ENCODE results near the gene PAX8.
"Not testable (repeated sequence)": the region's sequence is repeated elsewhere in the genome, so short reads cannot be mapped to it uniquely, and the experiment has no call there.

Gene PAX8

GRCh38 chr2:113278742-113279139, at the start of gene PAX8:
PAX8 (minus strand) TSS chr2:113278921; CDS start chr2:113278394, 527 bp downstream.
- no peaks in the 10 kb centered on the region for H3K36me3 ChIP-seq (ENCODE audit: insufficient read depth, low read length)
- no peaks in the 10 kb centered on the region for H3K9me3 ChIP-seq (ENCODE audit: control insufficient read depth, insufficient read depth, low read length)
- H3K9ac ChIP-seq (ENCODE audit: low read depth, low read length): peak within 1 kb of the TSS; percentile 52
- H3K4me1 ChIP-seq (ENCODE audit: insufficient read depth, low read length): peaks cover 6% of the 10 kb centered on the region; the same call in 1 of the 2 replicates

- Histone ChIP-seq H3K9me3 (ENCODE audit: control insufficient read depth, insufficient read depth, low read length) (0 out of 2 replicates have a peak, but pooled peaks cover 4% of the 10 kb centered on the region), H3K4me1 (ENCODE audit: insufficient read depth, low read length) (no peaks in the 10 kb centered on the region; the same call in 1 of the 2 replicates), H3K36me3 (ENCODE audit: insufficient read depth, low read length) (no peaks in the 10 kb centered on the region), H3K9ac (ENCODE audit: low read depth, low read length) (no peak overlapping the region)
Observed at GRCh38 chr2:113328043-113328442, 49.3 kb upstream of the PAX8 start.

- not testable (repeated sequence) for H3K9me3 ChIP-seq (ENCODE audit: control insufficient read depth, insufficient read depth, low read length); H3K4me1 ChIP-seq (ENCODE audit: insufficient read depth, low read length); H3K36me3 ChIP-seq (ENCODE audit: insufficient read depth, low read length)
- H3K9ac ChIP-seq (ENCODE audit: low read depth, low read length): peak overlapping the region; percentile 53
Observed at GRCh38 chr2:113325161-113325731, 46.5 kb upstream of the PAX8 start.

- Histone ChIP-seq H3K9me3 (ENCODE audit: control insufficient read depth, insufficient read depth, low read length) (0 out of 2 replicates have a peak, but pooled peaks cover 4% of the 10 kb centered on the region), H3K36me3 (ENCODE audit: insufficient read depth, low read length) (no peaks in the 10 kb centered on the region), H3K4me1 (ENCODE audit: insufficient read depth, low read length) (no peaks in the 10 kb centered on the region; the same call in 1 of the 2 replicates), H3K9ac (ENCODE audit: low read depth, low read length) (peak overlapping the region; percentile 53)
Observed at GRCh38 chr2:113324684-113325160, 46.0 kb upstream of the PAX8 start.

- not testable (repeated sequence) for H3K9ac ChIP-seq (ENCODE audit: low read depth, low read length); H3K36me3 ChIP-seq (ENCODE audit: insufficient read depth, low read length); H3K4me1 ChIP-seq (ENCODE audit: insufficient read depth, low read length); H3K9me3 ChIP-seq (ENCODE audit: control insufficient read depth, insufficient read depth, low read length)
Observed at GRCh38 chr2:113323129-113323528, 44.4 kb upstream of the PAX8 start.

- not testable (repeated sequence) for H3K4me1 ChIP-seq (ENCODE audit: insufficient read depth, low read length); H3K36me3 ChIP-seq (ENCODE audit: insufficient read depth, low read length); H3K9me3 ChIP-seq (ENCODE audit: control insufficient read depth, insufficient read depth, low read length); H3K9ac ChIP-seq (ENCODE audit: low read depth, low read length)
Observed at GRCh38 chr2:113320106-113320505, 41.4 kb upstream of the PAX8 start.

DNA sequence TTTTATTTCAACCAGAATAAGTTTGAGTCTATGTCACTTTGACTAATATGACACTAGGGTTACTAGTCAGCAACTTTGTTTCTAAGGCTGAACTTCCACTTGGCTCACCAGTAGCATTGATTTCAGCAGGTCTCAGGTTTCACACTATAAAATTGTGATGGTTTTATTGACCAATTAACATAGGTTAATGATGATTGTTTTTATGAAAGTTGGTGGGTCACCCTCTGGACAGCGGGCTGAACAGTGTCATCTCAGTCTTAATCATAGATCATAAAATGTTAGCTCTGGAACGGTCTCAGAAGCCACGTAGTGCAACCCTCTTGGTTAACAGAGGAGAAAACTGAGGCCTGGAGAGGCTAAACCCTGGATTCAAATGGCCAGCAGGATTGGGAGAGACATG, 40.2 kb upstream of the PAX8 start:
- not testable (repeated sequence) for H3K9me3 ChIP-seq (ENCODE audit: control insufficient read depth, insufficient read depth, low read length); H3K36me3 ChIP-seq (ENCODE audit: insufficient read depth, low read length); H3K4me1 ChIP-seq (ENCODE audit: insufficient read depth, low read length); H3K9ac ChIP-seq (ENCODE audit: low read depth, low read length)

GRCh38 chr2:113316085-113316484, 37.4 kb upstream of the PAX8 start:
- Histone ChIP-seq H3K4me1 (ENCODE audit: insufficient read depth, low read length) (no peaks in the 10 kb centered on the region), H3K9ac (ENCODE audit: low read depth, low read length) (no peak overlapping the region), H3K9me3 (ENCODE audit: control insufficient read depth, insufficient read depth, low read length) (no peaks in the 10 kb centered on the region), H3K36me3 (ENCODE audit: insufficient read depth, low read length) (no peaks in the 10 kb centered on the region)

DNA sequence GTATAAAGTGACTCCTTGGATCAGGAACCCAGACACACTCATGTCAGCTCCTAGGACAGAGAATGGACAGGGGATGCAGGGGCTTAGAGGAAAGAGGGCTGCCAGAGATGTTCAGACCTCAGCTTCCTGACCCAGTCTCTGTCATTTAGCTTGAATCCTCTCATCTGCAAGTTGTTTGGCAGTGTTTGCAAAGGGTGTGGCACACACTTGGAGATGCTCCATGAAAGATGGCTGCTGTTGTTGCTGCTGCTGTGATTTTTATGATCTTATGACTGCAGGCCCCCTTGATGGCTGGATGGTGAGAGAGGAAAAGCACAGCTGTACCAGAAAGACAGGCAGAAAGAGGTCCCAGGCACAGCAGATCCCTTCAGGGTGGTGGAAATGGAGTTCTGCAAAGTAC, 35.9 kb upstream of the PAX8 start:
- not testable (repeated sequence) for H3K36me3 ChIP-seq (ENCODE audit: insufficient read depth, low read length); H3K4me1 ChIP-seq (ENCODE audit: insufficient read depth, low read length); H3K9ac ChIP-seq (ENCODE audit: low read depth, low read length); H3K9me3 ChIP-seq (ENCODE audit: control insufficient read depth, insufficient read depth, low read length)

DNA sequence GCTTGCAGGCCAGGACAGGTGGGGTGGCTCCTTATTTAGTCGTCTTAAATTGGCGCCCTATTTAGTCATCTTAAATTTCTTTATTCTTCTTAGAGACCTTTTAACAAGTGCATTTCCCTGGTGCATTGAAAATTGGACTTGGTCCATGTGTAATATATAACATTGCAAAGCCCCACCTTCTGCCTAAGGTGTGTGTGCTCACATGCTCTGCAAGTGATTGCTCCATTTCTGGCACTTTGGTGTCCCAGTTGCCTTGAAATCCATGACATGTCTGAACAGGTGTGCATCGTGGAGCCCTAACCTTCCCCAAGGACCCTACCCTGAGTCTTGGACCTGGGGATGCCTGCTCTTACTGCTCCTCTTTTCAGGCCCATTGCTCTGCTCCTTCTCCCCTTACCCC, 35.5 kb upstream of the PAX8 start:
- H3K4me1 ChIP-seq (ENCODE audit: insufficient read depth, low read length); H3K36me3 ChIP-seq (ENCODE audit: insufficient read depth, low read length); H3K9me3 ChIP-seq (ENCODE audit: control insufficient read depth, insufficient read depth, low read length); H3K9ac ChIP-seq (ENCODE audit: low read depth, low read length): not testable (repeated sequence)

- H3K36me3 ChIP-seq (ENCODE audit: insufficient read depth, low read length); H3K4me1 ChIP-seq (ENCODE audit: insufficient read depth, low read length); H3K9ac ChIP-seq (ENCODE audit: low read depth, low read length); H3K9me3 ChIP-seq (ENCODE audit: control insufficient read depth, insufficient read depth, low read length): not testable (repeated sequence)
Observed at GRCh38 chr2:113311781-113312180, 33.1 kb upstream of the PAX8 start.

DNA sequence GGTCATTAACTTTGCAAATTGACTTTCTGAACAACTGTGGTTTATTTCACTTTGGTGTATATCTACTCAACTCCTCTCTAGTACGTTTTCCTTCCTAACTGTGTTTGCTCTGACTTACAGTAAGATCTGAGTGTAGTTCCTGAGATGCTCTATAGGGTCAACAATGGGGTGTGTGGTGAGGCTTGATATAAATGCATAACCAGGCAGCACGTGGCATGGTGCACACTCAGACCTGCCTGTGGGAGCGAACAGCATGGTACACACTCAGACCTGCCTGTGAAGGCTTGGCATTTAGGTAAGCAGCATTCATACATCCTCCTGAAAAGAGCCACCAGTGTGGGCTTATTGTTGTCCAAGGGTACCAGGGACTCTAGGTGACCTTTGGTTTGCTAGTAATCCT, 32.5 kb upstream of the PAX8 start:
- not testable (repeated sequence) for H3K4me1 ChIP-seq (ENCODE audit: insufficient read depth, low read length); H3K9me3 ChIP-seq (ENCODE audit: control insufficient read depth, insufficient read depth, low read length); H3K9ac ChIP-seq (ENCODE audit: low read depth, low read length); H3K36me3 ChIP-seq (ENCODE audit: insufficient read depth, low read length)

DNA sequence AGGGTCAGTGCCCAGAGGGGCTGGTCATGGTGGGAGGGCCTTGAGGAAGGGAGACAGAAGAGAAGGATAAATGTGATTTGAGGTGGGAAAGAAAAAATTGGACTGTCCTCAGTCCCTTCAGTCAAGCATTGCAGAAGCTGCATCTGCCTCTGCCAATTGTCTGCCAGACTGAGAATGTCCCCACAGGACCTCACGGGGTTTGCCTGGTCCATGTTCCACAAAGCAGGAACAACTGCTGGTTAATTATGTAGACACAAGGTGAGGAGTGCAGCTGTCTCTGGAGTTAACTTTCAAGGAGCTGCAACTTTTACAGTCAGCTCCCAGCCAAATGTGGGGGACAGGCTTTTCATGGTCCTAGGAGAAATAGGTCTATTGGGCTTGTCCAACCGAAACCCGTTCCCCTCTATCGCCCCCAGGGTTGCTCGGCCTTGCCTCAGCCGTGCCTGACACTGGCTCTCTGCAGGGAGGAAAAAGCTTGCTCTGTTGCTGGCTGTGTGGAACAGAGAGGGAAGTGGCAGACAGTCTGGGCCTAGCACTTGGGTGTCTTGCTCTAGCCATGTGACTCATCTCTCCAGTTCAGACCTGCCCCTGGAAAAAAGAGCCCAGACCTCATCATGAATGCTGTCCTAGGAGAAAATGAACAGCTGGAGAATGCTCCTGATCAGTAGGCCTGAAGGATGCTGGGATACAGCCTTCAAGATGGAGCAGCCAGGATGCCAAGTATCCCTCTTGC, 31.1 kb upstream of the PAX8 start:
- H3K36me3 ChIP-seq (ENCODE audit: insufficient read depth, low read length): no peaks in the 10 kb centered on the region
- H3K9ac ChIP-seq (ENCODE audit: low read depth, low read length): no peak overlapping the region
- H3K9me3 ChIP-seq (ENCODE audit: control insufficient read depth, insufficient read depth, low read length): no peaks in the 10 kb centered on the region
- H3K4me1 ChIP-seq (ENCODE audit: insufficient read depth, low read length): no peaks in the 10 kb centered on the region

GRCh38 chr2:113308784-113309183, 30.1 kb upstream of the PAX8 start:
- not testable (repeated sequence) for H3K36me3 ChIP-seq (ENCODE audit: insufficient read depth, low read length); H3K9me3 ChIP-seq (ENCODE audit: control insufficient read depth, insufficient read depth, low read length); H3K9ac ChIP-seq (ENCODE audit: low read depth, low read length); H3K4me1 ChIP-seq (ENCODE audit: insufficient read depth, low read length)

DNA sequence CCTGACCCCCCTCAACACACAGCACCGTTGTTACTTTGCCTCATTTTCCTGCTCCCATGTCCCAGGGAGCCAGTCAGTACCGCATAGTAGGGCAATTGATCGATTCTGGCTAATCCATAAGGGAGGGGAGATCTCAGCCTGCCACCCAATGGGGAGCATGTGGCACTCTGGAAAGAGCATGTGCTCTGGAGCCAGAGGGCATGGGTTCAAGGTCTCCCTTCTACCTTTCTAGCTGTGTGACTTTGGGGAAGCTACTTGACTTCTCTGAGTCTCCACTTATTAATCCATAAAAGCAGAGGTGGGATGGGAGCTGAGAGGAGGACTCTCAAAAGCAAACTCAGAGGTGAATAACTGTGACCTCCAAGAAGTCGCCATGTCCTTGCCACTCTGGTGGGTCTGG, 27.5 kb upstream of the PAX8 start:
- H3K36me3 ChIP-seq (ENCODE audit: insufficient read depth, low read length); H3K4me1 ChIP-seq (ENCODE audit: insufficient read depth, low read length); H3K9ac ChIP-seq (ENCODE audit: low read depth, low read length); H3K9me3 ChIP-seq (ENCODE audit: control insufficient read depth, insufficient read depth, low read length): not testable (repeated sequence)
